ENCODE results near the gene NAA38.

The NAA38 gene

DNA sequence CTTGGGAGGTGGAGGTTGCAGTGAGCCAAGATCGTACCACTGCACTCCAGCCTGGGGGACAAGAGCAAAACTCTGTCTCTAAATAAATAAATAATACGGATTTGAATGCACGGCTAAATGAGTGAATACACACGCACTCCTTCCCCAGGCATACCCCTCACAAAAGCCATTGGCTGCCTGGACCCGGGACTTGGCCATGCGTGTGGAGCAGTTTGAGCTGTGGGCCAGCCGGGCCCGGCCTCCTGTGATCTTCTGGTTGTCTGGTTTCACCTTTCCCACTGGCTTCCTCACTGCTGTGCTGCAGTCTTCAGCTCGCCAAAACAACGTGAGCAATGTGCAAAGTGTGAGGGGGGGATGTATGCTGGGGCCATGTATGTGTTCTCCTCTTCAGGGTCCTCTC lies 24.9 kb downstream of the NAA38 start:
- Histone ChIP-seq H3K4me1 (ENCODE audit: control insufficient read depth, insufficient read depth, low read length, unreplicated experiment) (peaks cover 10% of the 10 kb centered on the region), H3K79me2 (ENCODE audit: control insufficient read depth, insufficient read depth, low read length, unreplicated experiment) (peaks cover 6% of the 10 kb centered on the region), H3K4me3 (ENCODE audit: low read depth, low read length) (no peak overlapping the region), H3K27ac (ENCODE audit: low read depth, low read length) (no peak overlapping the region), H2AFZ (ENCODE audit: low read length, unreplicated experiment) (no peak overlapping the region), H3K27me3 (ENCODE audit: insufficient read depth, low read length) (no peaks in the 10 kb centered on the region), H3K36me3 (ENCODE audit: insufficient read depth, low read length) (no peaks in the 10 kb centered on the region)

GRCh38 chr17:7831233-7831632 lies 26.1 kb downstream of the NAA38 start:
- H3K27me3 ChIP-seq (ENCODE audit: insufficient read depth, low read length) = no peaks in the 10 kb centered on the region
- H3K27ac ChIP-seq (ENCODE audit: low read depth, low read length) = no peak overlapping the region
- no peaks in the 10 kb centered on the region for H3K36me3 ChIP-seq (ENCODE audit: insufficient read depth, low read length)
- H3K4me1 ChIP-seq (ENCODE audit: control insufficient read depth, insufficient read depth, low read length, unreplicated experiment) = peaks cover 5% of the 10 kb centered on the region
- H3K79me2 ChIP-seq (ENCODE audit: control insufficient read depth, insufficient read depth, low read length, unreplicated experiment) = no peaks in the 10 kb centered on the region
- H2AFZ ChIP-seq (ENCODE audit: low read length, unreplicated experiment) = no peak overlapping the region
- H3K4me3 ChIP-seq (ENCODE audit: low read depth, low read length) = no peak overlapping the region

DNA sequence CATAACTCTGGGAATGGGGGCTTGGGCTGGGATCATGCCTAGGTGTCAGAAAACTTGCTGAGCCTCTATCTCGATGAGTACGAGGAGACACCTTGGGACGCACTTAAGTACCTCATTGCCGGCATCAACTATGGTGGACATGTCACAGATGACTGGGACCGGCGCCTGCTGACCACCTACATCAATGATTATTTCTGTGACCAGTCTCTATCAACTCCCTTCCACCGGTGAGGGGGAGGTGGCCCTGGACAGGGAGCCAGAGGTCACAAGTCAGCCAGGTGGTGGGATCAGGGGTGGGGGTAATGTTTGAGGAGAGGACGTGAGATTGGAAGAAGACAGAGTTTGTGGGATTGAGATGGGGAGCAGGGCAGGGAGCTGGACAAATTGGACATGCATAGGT lies 26.7 kb downstream of the NAA38 start:
- Histone ChIP-seq H3K4me1 (ENCODE audit: control insufficient read depth, insufficient read depth, low read length, unreplicated experiment) (peaks cover 5% of the 10 kb centered on the region), H2AFZ (ENCODE audit: low read length, unreplicated experiment) (no peak overlapping the region), H3K27me3 (ENCODE audit: insufficient read depth, low read length) (no peaks in the 10 kb centered on the region), H3K36me3 (ENCODE audit: insufficient read depth, low read length) (no peaks in the 10 kb centered on the region), H3K27ac (ENCODE audit: low read depth, low read length) (no peak overlapping the region), H3K79me2 (ENCODE audit: control insufficient read depth, insufficient read depth, low read length, unreplicated experiment) (no peaks in the 10 kb centered on the region), H3K4me3 (ENCODE audit: low read depth, low read length) (no peak overlapping the region)

GRCh38 chr17:7825206-7825990 lies 32.0 kb downstream of the NAA38 start:
- no peak overlapping the region for H2AFZ ChIP-seq (ENCODE audit: low read length, unreplicated experiment)
- no peaks in the 10 kb centered on the region for H3K79me2 ChIP-seq (ENCODE audit: control insufficient read depth, insufficient read depth, low read length, unreplicated experiment)
- no peaks in the 10 kb centered on the region for H3K36me3 ChIP-seq (ENCODE audit: insufficient read depth, low read length)
- H3K27ac ChIP-seq (ENCODE audit: low read depth, low read length) = no peak overlapping the region
- no peaks in the 10 kb centered on the region for H3K27me3 ChIP-seq (ENCODE audit: insufficient read depth, low read length)
- no peaks in the 10 kb centered on the region for H3K4me1 ChIP-seq (ENCODE audit: control insufficient read depth, insufficient read depth, low read length, unreplicated experiment)
- H3K4me3 ChIP-seq (ENCODE audit: low read depth, low read length) = no peak overlapping the region

- H3K36me3 ChIP-seq (ENCODE audit: insufficient read depth, low read length) = no peaks in the 10 kb centered on the region
- H3K79me2 ChIP-seq (ENCODE audit: control insufficient read depth, insufficient read depth, low read length, unreplicated experiment) = no peaks in the 10 kb centered on the region
- H3K27me3 ChIP-seq (ENCODE audit: insufficient read depth, low read length) = no peaks in the 10 kb centered on the region
- no peak overlapping the region for H2AFZ ChIP-seq (ENCODE audit: low read length, unreplicated experiment)
- no peak overlapping the region for H3K4me3 ChIP-seq (ENCODE audit: low read depth, low read length)
- no peaks in the 10 kb centered on the region for H3K4me1 ChIP-seq (ENCODE audit: control insufficient read depth, insufficient read depth, low read length, unreplicated experiment)
- H3K27ac ChIP-seq (ENCODE audit: low read depth, low read length) = no peak overlapping the region
These were observed 33.1 kb downstream of the NAA38 start for GRCh38 chr17:7824021-7824924.

DNA sequence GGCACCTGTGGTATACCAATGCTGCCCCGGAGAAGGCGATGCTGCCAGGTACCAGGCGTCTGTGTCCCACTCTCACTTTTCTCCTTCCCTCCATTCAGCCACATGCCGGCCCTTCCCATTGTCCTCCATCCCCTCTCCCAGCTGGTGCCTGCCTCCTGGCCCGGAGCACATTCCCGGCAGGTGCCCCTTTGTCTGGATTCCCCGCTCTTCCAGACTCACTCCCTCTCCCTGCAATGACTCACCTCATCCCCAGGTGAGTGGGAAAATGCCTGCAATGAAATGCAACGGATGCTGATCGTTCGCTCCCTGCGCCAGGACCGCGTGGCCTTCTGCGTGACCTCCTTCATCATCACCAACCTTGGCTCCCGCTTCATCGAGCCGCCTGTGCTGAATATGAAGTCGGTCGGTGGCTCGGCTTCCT lies 33.8 kb downstream of the NAA38 start:
- Histone ChIP-seq H3K36me3 (ENCODE audit: insufficient read depth, low read length) (no peaks in the 10 kb centered on the region), H3K79me2 (ENCODE audit: control insufficient read depth, insufficient read depth, low read length, unreplicated experiment) (no peaks in the 10 kb centered on the region), H3K27me3 (ENCODE audit: insufficient read depth, low read length) (no peaks in the 10 kb centered on the region), H3K4me1 (ENCODE audit: control insufficient read depth, insufficient read depth, low read length, unreplicated experiment) (no peaks in the 10 kb centered on the region), H3K27ac (ENCODE audit: low read depth, low read length) (no peak overlapping the region), H3K4me3 (ENCODE audit: low read depth, low read length) (no peak overlapping the region), H2AFZ (ENCODE audit: low read length, unreplicated experiment) (no peak overlapping the region)

GRCh38 chr17:7822126-7822525 lies 35.2 kb downstream of the NAA38 start:
- Histone ChIP-seq H3K4me3 (ENCODE audit: low read depth, low read length) (no peak overlapping the region), H3K27me3 (ENCODE audit: insufficient read depth, low read length) (no peaks in the 10 kb centered on the region), H3K27ac (ENCODE audit: low read depth, low read length) (no peak overlapping the region), H2AFZ (ENCODE audit: low read length, unreplicated experiment) (no peak overlapping the region), H3K4me1 (ENCODE audit: control insufficient read depth, insufficient read depth, low read length, unreplicated experiment) (no peaks in the 10 kb centered on the region), H3K36me3 (ENCODE audit: insufficient read depth, low read length) (no peaks in the 10 kb centered on the region), H3K79me2 (ENCODE audit: control insufficient read depth, insufficient read depth, low read length, unreplicated experiment) (no peaks in the 10 kb centered on the region)

DNA sequence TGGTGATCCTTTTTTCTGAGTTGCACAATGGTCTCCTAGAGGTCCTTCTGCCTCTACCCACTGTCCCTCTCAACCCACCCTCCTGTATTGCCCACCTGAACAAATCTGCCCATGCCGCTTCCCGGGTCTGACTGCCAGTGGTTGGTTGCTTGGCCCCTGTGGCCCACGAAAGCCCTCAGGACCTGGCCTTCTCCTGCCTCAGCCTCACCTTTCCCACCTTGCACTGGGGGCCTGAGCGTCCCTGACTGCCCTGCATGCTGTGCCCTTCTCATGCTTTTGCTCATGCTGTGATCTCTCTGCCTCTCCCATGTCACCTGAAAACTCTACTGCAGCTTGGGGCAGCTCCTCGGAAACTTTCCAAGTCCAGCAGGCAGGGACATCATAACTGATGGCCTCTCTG lies 37.1 kb downstream of the NAA38 start:
- Histone ChIP-seq H3K27ac (ENCODE audit: low read depth, low read length) (no peak overlapping the region), H3K79me2 (ENCODE audit: control insufficient read depth, insufficient read depth, low read length, unreplicated experiment) (no peaks in the 10 kb centered on the region), H3K4me1 (ENCODE audit: control insufficient read depth, insufficient read depth, low read length, unreplicated experiment) (no peaks in the 10 kb centered on the region), H3K36me3 (ENCODE audit: insufficient read depth, low read length) (no peaks in the 10 kb centered on the region), H3K4me3 (ENCODE audit: low read depth, low read length) (no peak overlapping the region), H3K27me3 (ENCODE audit: insufficient read depth, low read length) (no peaks in the 10 kb centered on the region), H2AFZ (ENCODE audit: low read length, unreplicated experiment) (no peak overlapping the region)

DNA sequence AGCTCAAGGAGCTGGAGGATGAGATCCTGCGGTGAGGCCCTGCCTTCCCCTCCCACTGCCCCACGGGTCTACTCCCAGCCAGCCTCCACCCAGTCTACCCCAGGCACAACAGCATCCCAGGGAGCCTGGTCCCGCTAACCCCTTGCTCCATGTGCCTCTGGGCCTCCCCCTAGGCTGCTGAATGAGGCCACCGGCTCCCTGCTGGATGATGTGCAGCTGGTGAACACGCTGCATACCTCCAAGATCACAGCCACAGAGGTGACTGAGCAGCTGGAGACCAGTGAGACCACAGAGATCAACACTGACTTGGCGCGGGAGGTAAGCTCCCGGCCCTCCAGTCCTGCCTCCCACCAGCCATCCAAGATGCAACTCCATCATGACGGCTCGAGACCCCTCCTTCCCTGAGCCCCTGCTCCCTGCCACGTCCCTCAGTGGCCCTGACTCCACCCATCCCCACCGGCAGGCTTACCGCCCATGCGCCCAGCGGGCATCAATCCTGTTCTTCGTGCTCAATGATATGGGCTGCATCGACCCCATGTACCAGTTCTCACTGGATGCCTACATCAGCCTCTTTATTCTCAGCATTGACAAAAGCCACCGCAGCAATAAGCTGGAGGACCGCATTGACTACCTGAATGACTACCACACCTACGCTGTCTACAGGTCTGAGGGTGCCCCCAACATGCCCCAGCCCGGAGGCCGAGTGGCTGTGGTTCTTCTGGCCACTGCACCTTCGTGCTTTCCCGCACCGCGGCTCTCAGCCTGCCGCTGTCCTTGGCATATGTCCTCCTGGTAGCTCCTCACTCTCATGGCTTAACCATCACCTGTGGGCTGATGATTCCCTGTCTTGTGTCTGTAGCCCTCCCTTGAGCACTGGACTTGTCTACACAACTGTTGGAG lies 38.4 kb downstream of the NAA38 start:
- Histone ChIP-seq H3K79me2 (ENCODE audit: control insufficient read depth, insufficient read depth, low read length, unreplicated experiment) (no peaks in the 10 kb centered on the region), H2AFZ (ENCODE audit: low read length, unreplicated experiment) (no peak overlapping the region), H3K36me3 (ENCODE audit: insufficient read depth, low read length) (no peaks in the 10 kb centered on the region), H3K27ac (ENCODE audit: low read depth, low read length) (no peak overlapping the region), H3K27me3 (ENCODE audit: insufficient read depth, low read length) (no peaks in the 10 kb centered on the region), H3K4me1 (ENCODE audit: control insufficient read depth, insufficient read depth, low read length, unreplicated experiment) (no peaks in the 10 kb centered on the region), H3K4me3 (ENCODE audit: low read depth, low read length) (no peak overlapping the region)

DNA sequence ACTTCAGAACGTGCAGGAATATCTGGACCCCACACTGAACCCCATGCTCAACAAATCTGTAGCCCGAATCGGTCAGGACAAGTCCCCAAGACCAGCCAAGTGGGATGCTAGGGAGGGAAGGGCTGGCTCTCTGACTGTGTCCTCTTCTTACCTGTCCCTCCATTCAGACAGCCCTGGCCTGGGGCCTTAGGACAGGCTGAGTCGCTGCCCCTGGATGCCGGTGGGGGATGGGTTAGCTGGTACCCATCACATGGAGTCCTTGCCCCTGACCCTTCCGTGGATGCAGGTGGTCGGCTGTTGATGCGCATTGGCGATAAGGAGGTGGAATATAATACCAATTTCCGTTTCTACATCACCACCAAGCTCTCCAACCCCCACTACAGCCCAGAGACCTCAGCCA lies 39.3 kb downstream of the NAA38 start:
- no peak overlapping the region for H3K4me3 ChIP-seq (ENCODE audit: low read depth, low read length)
- no peaks in the 10 kb centered on the region for H3K36me3 ChIP-seq (ENCODE audit: insufficient read depth, low read length)
- H3K27ac ChIP-seq (ENCODE audit: low read depth, low read length) = no peak overlapping the region
- H3K79me2 ChIP-seq (ENCODE audit: control insufficient read depth, insufficient read depth, low read length, unreplicated experiment) = no peaks in the 10 kb centered on the region
- H2AFZ ChIP-seq (ENCODE audit: low read length, unreplicated experiment) = no peak overlapping the region
- no peaks in the 10 kb centered on the region for H3K27me3 ChIP-seq (ENCODE audit: insufficient read depth, low read length)
- no peaks in the 10 kb centered on the region for H3K4me1 ChIP-seq (ENCODE audit: control insufficient read depth, insufficient read depth, low read length, unreplicated experiment)

Data from ACC112 (cell line).